Amniotic epithelial cell (primary cell): ENCODE data around the gene FGF5.

Experiments used
- DNase-seq: peaks from one replicate; pipeline ENCODE4 v3.0.0-alpha.2; 2010; ENCODE audit warnings: low read depth

FGF5 gene

DNA sequence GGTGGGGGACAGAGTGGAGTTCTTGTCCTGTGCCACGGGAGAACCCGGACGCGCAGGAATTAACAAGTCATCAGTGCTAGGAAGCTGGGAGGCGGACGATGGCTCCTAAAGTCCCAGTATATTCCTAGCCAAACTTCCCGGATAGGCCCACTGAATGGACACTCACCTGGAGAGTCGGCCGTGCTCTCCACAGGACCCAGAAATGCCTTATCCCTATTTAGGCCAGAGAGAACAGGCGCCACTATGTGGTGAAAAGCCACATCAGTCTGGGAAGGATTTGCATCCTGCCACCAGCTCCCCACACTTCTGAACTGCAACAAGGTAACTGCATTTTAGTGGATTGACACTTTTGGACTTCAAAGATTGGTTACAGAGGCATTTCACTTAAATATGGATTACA, 70.1 kb downstream of the FGF5 start:
- DNase-seq: no peak

DNA sequence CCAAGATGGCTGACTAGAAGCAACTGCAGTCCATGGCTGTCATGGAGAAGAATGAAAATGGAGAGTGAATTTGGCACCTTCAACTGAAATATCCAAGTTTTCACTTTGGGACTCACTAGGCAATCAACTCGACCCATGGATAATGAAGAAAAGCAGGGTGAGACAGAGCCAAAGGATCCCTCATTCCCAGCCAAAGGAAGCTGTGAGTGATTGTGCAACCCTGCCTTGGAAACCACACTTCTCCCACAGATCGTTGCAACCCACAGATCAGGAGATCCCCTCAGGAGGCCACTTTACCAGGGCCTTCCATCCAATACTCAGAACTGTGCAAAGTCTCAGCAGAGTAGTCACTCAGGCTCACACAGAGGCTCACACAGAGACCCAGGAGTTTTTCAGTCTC, 73.6 kb downstream of the FGF5 start:
- peak; percentile 77 for DNase-seq
